Fibroblast of skin of back (primary cell): ENCODE data around the gene TIMP4. TPM values are rescaled to one million over a fixed set of nuclear protein-coding genes. Genes with fewer than 3 reads are reported as not detected.

ENCODE experiments used
- DNase-seq: peaks from one replicate; pipeline ENCODE4 v3.0.0-alpha.2; 2013
- polyA plus RNA-seq, 2 experiments: library from polyadenylated mRNA; unstranded; fragments of 120-200 nt; gene quantifications; one replicate each; pipeline ENCODE4 v1.2.1, GENCODE V29; 2013; ENCODE audit not compliant: insufficient read length in 2 of 2

Gene TIMP4
- 1.5 TPM for polyA plus RNA-seq (2013, experiment 1 of 2; ENCODE audit: insufficient read length)
- polyA plus RNA-seq (2013, experiment 2 of 2; ENCODE audit: insufficient read length) = 0.65 TPM

DNA sequence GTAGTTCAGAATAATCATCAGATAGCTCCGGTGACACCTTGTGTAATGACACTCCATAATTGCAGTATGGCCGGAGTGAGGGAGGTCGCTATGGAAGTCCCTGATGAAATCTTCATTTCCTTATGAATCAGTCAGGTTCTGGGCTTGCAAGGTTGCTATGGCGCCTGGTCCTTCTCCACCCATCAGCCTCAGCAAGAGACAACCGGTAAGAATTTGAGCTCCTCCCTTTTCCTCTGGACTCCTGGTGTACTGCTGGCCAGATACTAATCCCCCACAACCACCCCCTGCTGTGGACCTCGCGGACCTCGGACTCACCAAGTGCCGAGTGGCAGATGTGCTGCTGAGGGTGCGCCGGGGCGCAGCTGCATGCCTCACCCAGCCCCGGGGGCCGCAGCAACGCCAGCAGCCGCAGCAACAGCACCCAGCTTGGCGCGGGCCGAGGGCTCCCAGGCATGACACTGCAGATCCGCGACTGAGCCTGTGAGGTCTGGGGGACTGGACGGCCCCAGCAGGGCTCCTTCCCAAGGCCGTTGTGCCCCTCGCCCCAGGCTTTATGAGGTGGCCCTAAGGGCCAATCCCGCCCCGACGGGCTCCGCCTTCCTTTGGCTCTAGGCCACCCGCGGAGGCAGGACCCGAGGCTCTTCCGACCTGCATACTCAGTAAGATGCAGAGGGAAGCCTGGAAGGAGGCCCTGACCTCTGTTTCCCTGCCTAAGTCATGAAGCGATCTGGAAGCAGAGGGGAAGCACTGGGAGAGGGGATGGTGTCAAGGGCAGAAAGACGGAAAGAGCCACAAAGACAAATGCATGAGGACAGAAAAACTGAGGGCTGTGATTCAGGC is at the start of gene TIMP4:
TIMP4 (minus strand) TSS at position 526 of the 840 bp plus-strand sequence; CDS start at position 454, 72 bp downstream.
- DNase-seq = peak; percentile 75

DNA sequence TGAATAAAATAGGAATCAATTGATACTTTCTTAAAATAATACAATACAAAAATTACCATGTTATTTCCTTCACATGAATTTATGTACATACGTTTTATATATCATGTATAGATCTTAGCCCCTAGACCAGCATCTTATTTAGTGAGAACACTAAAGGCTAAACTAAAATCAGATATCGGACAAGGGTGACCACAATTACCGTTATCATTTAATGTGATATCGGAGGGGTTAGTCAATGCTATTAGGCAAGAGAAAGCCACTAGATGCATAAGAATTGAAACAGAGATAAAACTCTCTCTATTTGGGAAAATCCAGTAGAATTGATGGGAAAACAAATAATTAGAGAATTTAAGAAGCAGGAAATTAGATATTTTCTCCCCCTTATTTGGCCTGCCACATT is 46.5 kb upstream of the TIMP4 start:
- no peak for DNase-seq

DNA sequence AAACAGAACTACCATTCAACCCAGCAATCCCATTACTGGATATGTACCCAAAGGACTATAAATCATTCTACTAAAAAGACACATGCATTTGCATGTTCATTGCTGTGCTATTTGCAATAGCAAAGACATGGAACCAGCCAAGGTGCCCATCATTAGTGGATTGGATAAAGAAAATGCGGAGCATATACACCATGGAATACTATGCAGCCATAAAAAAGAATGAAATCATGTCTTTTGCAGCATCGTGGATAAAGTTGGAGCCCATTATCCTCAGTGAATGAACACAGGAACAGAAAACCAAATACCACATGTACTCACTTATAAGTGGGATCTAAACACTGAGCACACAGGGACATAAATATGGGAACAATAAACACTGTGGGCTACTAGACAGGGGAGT is 43.1 kb upstream of the TIMP4 start:
- no peak for DNase-seq

DNA sequence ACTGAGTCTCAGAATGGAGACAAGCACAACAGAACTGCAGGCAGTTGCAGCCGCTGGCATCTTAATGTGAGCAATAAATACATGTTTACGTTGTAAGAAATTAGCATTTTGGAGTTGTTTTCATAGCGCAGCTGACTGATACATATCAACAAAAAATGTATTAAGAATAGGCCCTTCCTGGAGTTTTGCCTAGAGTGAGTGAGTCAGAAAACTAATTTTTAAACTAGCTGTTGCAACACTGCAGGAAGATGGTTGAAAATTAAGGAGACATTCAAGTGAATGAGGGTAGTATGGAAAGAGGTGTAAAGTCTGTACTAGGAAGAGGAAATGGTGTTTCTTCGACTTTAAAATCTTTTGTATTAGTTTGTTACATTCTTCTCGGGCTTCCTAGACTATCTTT is 39.6 kb upstream of the TIMP4 start:
- DNase-seq = peak; percentile 68

DNA sequence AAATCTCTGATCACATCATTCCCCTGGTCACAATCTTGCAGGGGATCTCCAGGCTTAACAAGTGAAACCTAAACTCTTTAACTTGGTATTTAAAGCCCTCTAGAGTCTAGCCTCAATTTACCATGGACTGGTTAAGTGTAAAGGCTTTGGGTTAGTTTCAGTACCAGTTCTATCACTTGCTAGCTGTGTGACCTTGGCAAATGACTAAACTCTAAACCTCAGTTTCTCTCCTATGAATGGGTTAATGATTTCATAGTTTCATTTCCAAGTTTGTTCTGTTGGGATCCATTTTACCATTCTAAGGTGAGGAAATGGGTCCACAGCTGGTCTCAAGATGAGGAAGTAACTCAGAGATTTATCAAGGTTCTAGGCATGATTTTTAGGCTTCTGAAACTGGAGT is 38.8 kb upstream of the TIMP4 start:
- DNase-seq = no peak

DNA sequence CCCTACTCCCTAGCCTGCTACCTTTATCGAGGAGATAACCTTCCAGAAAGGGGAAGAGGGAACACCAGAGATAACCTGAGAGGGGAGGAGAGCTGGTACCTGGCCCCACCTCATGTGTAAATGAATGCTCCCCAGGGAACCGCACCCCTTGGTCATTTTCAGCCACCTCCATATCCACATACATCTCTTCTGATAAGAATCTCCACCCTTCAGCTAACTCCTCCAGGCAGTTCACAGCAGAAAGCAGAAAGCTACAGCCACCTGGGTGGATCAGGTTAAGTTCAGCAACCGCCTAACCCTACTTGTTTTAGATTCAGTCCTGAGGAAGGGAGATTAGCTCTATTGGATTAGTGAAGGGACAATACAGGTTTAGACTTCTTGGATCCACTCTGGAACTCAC is 38.0 kb upstream of the TIMP4 start:
- DNase-seq = no peak

DNA sequence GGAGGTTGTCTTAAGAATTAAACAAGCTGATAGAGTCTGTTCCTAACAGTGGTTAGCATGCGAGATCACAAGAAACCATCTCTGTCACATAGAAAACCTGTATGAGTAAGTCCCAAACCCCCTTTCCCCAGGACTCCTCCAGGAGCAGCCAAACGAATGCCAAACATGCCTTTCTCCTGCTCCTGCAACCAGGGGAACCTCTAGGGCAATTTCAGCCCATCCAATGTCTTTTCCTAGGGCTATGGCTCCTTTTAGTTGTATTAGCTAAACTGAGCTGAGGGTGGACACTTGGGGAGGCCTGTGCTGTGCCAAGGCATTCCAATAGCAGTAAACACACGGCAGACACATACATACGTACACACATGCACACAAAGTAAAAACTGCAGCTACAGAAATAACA is 36.5 kb upstream of the TIMP4 start:
- peak; percentile 36 for DNase-seq

DNA sequence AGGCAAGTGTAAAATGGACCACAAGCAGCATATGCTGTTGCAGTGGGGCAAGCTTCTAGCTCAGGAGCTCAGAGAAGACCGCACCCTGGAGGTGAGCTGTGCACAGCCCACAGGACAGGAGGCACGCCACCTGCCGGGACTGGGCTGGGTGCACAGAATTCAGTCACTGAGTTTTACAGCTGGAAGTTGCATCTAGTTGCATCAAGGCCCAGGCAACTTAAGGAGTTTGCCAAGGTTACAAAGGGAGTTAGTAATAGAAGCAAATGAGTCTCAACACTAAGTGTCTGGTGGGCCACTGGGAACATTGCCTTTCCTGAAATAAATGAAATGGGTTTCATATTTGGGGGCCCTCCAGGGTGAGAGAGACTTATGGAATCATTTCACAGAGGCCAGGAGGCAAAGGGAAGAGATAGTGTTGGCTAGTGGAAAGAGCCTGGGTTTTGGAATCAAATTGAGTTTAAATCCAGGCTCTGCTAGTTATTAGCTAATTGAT is 36.0 kb upstream of the TIMP4 start:
- peak; percentile 11 for DNase-seq

DNA sequence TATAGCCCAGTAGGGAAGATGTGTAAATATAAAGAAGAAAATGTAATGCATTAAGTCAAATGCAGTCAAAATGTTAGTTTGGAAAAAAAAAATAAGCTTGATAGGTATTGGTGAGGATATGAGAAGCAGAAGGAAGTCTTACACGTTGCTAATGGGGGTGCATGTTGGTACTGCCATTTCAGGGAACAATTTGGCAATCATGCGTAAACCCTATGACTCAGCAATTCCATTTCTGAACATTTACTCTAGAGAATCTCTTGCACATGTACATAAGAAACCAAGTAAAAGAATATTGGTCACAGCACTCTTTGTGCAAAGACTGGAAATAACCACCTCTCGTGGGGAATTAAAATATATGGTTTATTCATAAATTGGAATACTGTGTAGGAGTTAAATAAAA is 35.5 kb upstream of the TIMP4 start:
- DNase-seq = peak; percentile 71

DNA sequence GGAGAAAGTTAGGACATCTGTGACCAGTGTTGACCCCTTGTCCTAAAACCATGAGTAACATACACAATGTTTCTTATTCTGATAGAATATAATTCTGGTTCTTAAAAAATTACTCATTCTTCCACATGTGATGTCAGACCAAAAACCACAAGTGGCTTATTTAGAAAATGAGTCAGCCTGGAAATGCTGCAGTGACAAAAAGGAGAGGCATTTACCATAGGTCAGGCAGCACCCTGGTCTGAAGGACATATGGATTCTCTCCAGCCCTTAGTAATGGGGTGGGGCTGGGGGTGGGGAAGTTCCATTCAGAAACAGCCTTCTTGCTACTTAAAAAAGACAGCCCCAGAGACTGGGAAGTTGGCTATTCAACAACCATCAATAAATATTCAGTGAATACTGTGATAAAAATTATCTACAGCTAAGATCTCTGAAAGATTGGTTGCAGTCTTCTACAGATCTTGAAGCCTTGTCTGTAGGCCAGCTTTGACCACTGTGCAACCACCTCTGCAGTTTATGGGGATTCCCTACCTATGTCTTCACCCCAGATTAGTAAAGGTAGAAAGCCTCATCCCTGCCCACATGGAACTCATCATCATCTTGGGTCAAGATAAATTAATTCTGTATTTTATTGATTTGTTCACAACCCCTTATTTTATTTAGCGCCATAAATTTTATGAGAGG is 34.9 kb upstream of the TIMP4 start:
- peak; percentile 99 for DNase-seq

DNA sequence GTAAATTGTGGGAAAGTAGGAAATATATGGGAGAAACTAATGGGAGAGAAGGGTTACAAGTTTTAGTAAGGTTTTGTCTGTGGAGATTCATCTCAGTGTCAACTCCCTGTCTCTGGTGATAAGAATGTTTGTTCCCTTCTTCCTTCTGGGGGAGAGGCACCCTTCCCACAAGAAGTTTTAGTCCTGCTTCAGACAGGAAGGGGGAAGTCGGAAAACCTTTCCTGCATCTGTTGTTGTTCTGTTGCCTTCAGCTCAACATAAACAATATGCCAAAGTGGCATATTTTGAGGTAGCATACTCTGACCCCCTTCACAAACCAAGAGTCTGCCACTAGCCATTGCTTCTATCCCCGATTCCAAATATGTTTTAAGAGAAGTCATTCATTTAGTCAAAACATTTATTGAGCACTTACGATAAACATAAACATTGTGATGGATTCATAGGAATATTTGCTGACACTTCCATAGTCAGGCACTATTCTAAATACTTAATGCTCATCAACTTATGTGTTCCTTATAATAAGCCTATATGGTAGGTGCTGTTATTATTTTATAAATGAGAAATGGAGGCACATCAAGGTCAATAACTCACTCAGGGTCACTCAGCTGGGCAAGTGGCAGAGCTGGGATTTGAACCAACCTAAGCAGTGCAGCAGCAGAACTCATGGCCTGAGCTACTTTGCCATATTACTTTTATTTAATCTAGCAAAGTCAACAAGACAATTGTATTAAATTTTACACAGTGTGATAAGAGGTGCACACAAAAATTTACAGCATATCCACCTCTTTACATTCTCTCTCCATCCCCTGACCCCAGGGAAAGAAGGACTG is 34.2 kb upstream of the TIMP4 start:
- no peak for DNase-seq

DNA sequence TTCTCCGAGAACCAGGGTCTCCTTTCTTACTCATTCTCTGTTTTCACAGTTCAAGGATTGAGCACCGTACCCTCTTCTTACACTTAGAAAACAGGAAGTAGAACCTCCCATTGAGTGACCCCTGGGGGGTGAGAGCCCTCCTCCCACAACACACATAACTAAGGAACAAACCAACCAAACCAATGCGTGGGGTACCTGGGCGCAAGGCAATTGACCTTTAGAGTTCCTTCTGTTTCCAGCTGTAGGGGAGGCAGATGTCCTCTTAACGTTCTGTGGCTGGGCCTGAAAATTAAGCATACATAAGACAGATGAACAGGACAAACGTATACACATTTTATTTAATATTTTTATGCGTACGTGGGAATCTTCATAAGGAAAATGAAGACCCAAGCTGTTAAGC is 33.5 kb upstream of the TIMP4 start:
- no peak for DNase-seq

DNA sequence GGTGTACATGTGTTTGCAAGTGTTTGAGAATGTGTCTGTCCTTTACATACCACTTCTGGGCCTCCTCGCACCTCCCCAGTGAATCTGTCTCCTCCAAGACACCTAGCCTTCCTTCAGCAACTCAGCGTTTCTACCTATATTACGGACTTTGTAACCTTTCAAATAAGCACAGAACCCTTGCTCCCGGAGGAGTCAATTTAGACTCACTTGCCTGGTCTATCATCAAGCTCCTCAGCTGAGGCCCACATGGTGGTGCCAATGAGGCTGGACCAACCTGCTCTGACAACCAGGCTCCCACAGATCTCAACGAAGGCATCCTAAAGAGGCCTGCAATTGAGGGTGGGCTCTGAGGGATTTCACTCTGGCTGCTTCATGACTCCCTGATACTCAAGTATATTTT is 32.8 kb upstream of the TIMP4 start:
- DNase-seq = no peak

DNA sequence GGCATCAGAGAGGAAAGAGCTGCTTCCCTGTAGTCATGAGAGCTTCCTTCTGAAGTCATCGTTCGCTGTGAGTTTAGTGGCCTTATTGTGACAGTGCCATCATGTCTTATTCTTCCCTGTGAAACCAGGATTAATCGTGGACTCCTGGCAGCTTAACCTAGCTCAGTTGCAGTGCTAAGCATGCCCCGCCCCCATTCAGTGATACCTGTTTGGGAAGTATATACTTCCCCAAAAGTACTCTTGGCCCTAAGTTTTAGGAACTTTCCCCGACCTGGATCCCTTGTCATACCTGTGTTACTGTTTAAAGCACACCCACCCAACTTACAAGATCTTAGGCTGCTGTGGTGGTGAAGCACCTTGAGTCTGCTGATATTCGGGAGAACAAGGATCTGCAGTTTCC is 32.1 kb upstream of the TIMP4 start:
- no peak for DNase-seq

DNA sequence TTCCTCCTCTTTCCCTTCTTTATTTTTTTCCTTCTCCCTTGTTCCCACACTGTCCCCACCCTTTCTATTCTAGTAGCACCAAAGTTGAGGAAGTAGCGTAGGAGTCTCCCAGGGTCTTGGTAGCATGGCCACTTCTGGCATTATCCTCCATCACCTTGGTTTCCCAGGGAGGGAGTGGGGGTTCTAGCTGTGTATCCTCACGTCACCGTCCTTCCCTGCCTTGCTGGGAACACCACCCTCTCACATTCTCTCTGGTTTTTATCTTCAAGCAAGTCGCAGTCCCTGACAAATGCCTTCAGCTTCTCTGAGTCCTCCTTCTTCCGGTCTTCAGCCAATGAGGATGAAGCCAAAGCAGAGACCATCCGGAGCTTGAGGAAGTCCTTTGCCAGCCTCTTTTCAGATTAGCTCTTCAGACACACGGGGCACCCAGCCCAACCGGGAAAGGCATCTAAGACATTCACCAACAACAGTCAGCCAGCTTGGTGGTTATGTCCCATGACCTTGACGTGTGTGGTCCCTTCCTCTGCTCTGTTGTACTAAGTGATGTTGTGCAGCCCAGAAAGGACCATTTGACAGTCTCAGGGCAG is 31.6 kb upstream of the TIMP4 start:
- no peak for DNase-seq

DNA sequence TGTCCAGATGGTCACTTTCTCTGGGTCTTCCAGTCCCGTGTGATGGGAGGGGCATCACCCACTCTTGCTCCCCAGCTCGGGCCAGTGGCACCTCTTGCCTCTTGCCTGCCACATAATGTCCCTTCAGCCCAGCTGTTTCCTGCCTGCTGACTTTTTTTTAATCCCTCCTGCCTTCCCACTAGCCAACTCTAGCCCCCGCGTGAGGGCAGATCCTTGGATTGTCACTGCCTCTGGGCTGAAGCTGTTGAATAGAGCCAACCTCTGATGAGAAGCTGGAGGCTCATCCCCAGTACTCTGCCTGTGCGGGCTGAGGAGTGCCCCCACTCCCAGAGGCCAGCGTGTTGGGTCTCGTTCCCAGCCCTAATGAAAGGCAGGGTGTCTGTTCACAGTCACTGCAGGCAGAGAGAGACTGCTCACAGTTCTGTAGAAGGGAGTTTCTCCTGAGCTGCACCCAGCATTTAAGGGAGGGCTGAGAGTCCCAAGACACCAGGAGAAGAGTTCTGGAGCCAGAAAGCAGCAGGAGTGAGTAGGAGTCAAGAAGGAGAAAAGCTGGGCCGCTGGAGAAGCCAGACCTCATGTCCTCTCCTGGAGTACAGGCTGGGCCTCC is 30.1 kb upstream of the TIMP4 start:
- DNase-seq = no peak

DNA sequence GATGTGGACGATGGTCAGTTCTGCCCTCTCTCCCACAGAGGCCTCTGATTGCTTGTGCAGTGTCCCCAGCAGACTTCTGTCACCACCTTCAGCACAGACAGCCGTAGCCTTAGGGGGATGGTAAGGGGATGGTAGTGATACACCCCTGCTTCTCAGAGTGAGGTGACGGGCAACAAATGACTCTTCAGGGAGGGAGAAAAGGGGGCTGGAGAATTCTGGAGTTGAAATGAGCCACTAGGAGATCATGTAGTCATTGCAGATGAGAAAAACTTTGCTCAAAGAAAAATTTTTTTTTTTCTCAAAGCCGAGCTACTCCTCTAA is 29.6 kb upstream of the TIMP4 start:
- no peak for DNase-seq

DNA sequence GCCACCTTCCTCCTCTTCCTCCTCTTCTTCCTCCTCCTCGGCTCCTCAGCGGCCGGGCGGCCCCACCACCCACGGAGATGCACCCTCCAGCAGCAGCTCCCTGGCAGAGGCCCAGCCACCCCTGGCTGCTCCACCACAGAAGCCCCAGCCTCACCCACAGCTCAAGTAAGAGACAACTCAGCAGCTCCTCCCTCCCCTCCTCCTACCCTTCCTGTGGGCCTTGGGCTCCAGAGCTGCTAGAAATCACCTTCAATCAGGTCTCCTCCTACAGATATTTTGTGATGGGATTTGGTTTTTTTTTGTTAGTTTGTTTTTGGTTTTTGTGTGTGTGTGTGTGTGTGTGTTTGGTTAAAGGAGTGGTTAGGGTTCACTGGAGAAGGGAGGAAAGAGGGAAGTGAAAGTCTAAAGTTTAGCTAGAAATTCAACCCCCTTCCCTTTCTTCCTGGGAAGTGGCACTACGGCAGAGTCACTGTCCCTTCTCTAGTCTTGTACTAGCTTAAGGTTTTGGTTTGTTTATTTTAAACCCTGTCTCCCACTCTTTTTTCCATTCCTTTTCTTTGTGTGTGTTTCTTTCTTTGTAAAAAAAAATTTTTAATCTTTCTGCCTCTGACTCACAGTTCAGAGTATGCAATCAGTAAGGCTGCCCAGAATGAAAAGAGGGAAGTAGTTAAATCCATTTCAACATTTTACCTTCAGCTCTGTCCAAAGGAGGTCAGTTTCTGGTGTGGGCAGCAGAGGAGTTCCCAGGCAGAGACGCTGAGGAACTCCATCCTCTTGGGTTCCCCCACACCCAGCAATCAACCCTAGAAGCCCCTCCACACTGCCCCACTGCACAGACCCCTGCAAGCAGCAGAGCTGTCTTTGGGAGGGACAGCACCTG is 29.0 kb upstream of the TIMP4 start:
- peak; percentile 76 for DNase-seq

DNA sequence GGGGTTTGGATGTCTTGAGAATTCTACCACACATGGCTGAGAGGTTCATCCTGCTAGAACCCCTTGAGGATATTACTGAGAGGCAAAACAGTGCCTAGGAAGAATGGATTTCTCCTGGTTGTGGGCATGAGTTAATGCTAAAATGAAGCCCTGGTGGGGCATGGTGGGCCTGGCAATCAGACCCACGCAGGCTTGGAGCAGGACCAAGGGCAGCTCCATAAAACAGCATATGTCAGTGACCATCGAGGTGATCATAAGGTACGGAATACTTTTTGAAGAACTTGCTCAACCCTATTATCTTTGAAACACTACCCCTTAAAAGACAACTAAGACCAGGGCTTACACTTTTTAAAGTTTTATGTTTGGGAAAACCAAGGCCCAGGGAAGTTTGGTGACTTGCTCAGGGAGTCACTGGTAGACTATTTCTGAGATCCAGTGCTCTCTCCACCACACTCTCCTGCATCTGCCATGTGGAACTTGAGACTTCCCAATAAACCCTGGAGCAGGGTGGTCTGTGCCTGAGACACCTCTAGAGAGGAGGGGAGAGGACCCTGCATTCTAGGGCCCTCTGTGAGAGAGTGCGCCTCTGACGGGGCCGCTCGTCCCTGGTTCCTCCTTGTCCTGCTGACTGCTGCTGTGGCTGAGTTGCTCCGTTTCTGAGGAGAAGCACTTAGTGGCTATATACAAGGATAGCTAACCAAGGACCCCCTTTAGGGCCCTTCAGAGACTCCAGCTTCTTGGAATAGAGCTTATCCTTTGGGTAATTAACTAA is 28.0 kb upstream of the TIMP4 start:
- no peak for DNase-seq

DNA sequence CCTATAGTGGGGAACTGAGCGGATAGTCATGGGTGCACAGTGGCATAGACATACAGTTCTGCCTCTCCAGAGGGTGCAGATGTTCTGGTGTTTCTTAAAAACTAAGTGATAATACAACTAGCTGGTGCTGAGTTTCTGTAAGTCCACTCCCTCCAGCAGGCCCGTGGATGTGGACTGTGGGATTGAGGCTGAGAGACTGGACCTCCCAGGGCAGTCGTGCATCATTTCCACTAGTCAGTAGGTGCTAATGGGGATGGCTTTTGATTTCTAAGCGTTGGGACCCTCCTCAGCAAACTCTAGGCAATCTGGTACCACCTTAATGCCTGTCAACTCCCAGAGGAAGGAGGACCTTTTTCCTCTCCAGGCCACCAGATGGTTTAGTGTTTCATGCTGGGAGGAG is 27.3 kb upstream of the TIMP4 start:
- DNase-seq = no peak
